Activated T-cell treated with anti-CD3 and anti-CD28 coated beads for 4 hours (primary cell): ENCODE results near the gene LEP.
"Not testable (repeated sequence)": the region's sequence is repeated elsewhere in the genome, so short reads cannot be mapped to it uniquely, and the experiment has no call there.

ENCODE experiments used
- DNase-seq: peaks from one replicate; pipeline ENCODE4 v3.0.0-alpha.2; 2020

Gene LEP

GRCh38 chr7:128278366-128278765 is 37.3 kb downstream of the LEP start:
- DNase-seq: no peak

- no peak for DNase-seq
These were observed 38.1 kb downstream of the LEP start for GRCh38 chr7:128279124-128279713.

- not testable (repeated sequence) for DNase-seq
These were observed 39.4 kb downstream of the LEP start for GRCh38 chr7:128280451-128280850.

- no peak for DNase-seq
These were observed 40.7 kb downstream of the LEP start for GRCh38 chr7:128281605-128282380.

GRCh38 chr7:128284102-128284501 is 43.0 kb downstream of the LEP start:
- DNase-seq: no peak

- no peak for DNase-seq
These were observed 46.5 kb downstream of the LEP start for GRCh38 chr7:128287556-128287955.

- DNase-seq: not testable (repeated sequence)
These were observed 56.9 kb downstream of the LEP start for GRCh38 chr7:128298004-128298403.

- no peak for DNase-seq
These were observed 58.1 kb downstream of the LEP start for GRCh38 chr7:128299109-128299607.

- no peak for DNase-seq
These were observed 61.1 kb downstream of the LEP start for GRCh38 chr7:128302139-128302538.

GRCh38 chr7:128303133-128303532 is 62.1 kb downstream of the LEP start:
- no peak for DNase-seq

- DNase-seq: no peak
These were observed 62.6 kb downstream of the LEP start for GRCh38 chr7:128303643-128304042.

- no peak for DNase-seq
These were observed 63.1 kb downstream of the LEP start for GRCh38 chr7:128304212-128304611.

- no peak for DNase-seq
These were observed 66.0 kb downstream of the LEP start for GRCh38 chr7:128307061-128307460.
